Metanephros (tissue), 1 donor: ENCODE measurements around the gene RRM1. TPM values are rescaled to one million over a fixed set of nuclear protein-coding genes. Genes with fewer than 3 reads are reported as not detected.

Experiments
- total RNA-seq: library from RNA; depleted of rRNA; stranded (reverse); fragments of >200 nt; gene quantifications from one replicate; pipeline ENCODE4 v1.2.3, GENCODE V29; 2014

The RRM1 gene
- 62.5 TPM for total RNA-seq

DNA sequence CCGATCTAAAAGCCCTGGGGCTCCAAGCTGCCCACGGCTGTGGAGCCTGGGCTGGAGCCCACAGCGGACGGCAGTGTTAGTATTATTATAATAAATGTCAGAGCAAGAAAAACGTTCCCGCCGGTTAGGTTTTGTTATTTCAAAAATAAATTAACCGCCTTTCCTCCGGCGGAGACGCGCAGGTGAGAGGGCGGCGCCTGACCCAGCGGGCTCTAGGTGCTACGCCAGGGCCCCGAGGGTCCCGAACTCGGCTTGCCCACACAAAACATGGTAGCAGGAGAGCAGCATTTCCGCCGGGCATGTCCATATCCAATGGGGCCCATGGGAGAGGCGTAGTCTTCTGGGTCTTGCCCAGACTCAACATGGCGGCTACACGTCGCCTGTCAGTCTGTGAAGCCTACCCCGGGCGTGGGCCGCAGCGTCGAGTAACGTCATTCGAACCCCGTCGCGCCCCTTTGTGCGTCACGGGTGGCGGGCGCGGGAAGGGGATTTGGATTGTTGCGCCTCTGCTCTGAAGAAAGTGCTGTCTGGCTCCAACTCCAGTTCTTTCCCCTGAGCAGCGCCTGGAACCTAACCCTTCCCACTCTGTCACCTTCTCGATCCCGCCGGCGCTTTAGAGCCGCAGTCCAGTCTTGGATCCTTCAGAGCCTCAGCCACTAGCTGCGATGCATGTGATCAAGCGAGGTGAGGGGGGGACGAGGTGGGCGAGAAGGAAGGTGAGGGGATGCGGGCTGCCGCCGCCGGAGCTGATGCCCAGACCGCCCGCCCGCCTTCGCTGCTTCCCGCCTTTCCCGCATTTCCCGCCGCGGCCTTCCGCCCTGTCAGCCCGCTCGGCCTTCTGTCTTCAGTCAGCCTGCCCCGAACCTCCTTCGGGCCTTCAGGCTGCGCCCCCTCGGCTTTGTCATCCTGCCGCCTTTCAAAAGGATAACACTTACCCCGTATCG is at the start of gene RRM1:
Gene RRM1 (plus strand): TSS at position 452 of the 944 bp plus-strand sequence. CDS start 214 bp downstream, at position 666.

Other genes starting within 250 kb of the RRM1 start
- gene STIM1, start 239.1 kb upstream of the RRM1 start, total RNA-seq: 45.3 TPM